ENCODE results near the gene STARD13.

The STARD13 gene

GRCh38 chr13:33323801-33324510, 38.4 kb upstream of the STARD13 start:
- H3K79me2 ChIP-seq (ENCODE audit: insufficient read depth, low read length) = no peaks in the 10 kb centered on the region
- no peaks in the 10 kb centered on the region for H3K9me3 ChIP-seq (ENCODE audit: insufficient read depth, low read length)
- H3K27me3 ChIP-seq (ENCODE audit: low read length) = no peaks in the 10 kb centered on the region
- no peaks in the 10 kb centered on the region for H3K9me2 ChIP-seq (replicated peaks; ENCODE audit: insufficient read depth, low read length)
- H3K4me2 ChIP-seq (ENCODE audit: low read depth, low read length, poor library complexity, severe bottlenecking) = no peak overlapping the region
- H3F3A ChIP-seq (ENCODE audit: insufficient read depth) = no peaks in the 10 kb centered on the region
- no peak overlapping the region for H2AFZ ChIP-seq (ENCODE audit: low read depth, low read length, severe bottlenecking)
- TF ChIP-seq EZH2phosphoT487 (conservative IDR thresholded peaks at IDR 0.05; ENCODE audit: low read length) (no peak), CTCF (IDR thresholded peaks at IDR 0.05; ENCODE audit: insufficient read depth, low read length, poor library complexity, severe bottlenecking) (no peak)
- H3K4me3 ChIP-seq (ENCODE audit: insufficient read depth, low read length, poor library complexity, severe bottlenecking) = no peak overlapping the region
- no peak overlapping the region for H3K27ac ChIP-seq (ENCODE audit: low read depth, low read length)
- no peaks in the 10 kb centered on the region for H3K36me3 ChIP-seq (ENCODE audit: low read length)
- H3K9ac ChIP-seq (ENCODE audit: low read length) = no peak overlapping the region
- H4K20me1 ChIP-seq (ENCODE audit: low read depth, low read length) = no peaks in the 10 kb centered on the region

- Histone ChIP-seq H3K27ac (ENCODE audit: low read depth, low read length) (no peak overlapping the region), H3K4me3 (ENCODE audit: insufficient read depth, low read length, poor library complexity, severe bottlenecking) (no peak overlapping the region), H2AFZ (ENCODE audit: low read depth, low read length, severe bottlenecking) (no peak overlapping the region), H3K36me3 (ENCODE audit: low read length) (no peaks in the 10 kb centered on the region), H3K4me2 (ENCODE audit: low read depth, low read length, poor library complexity, severe bottlenecking) (no peak overlapping the region), H3F3A (ENCODE audit: insufficient read depth) (no peaks in the 10 kb centered on the region), H3K9me2 (replicated peaks; ENCODE audit: insufficient read depth, low read length) (no peaks in the 10 kb centered on the region), H3K9ac (ENCODE audit: low read length) (no peak overlapping the region), H3K9me3 (ENCODE audit: insufficient read depth, low read length) (no peaks in the 10 kb centered on the region), H3K27me3 (ENCODE audit: low read length) (no peaks in the 10 kb centered on the region), H3K79me2 (ENCODE audit: insufficient read depth, low read length) (no peaks in the 10 kb centered on the region), H4K20me1 (ENCODE audit: low read depth, low read length) (no peaks in the 10 kb centered on the region)
- TF ChIP-seq CTCF (IDR thresholded peaks at IDR 0.05; ENCODE audit: insufficient read depth, low read length, poor library complexity, severe bottlenecking) (no peak), EZH2phosphoT487 (conservative IDR thresholded peaks at IDR 0.05; ENCODE audit: low read length) (no peak)
Measured at GRCh38 chr13:33322965-33323668, 37.6 kb upstream of the STARD13 start.

- no peak overlapping the region for H3K27ac ChIP-seq (ENCODE audit: low read depth, low read length)
- H3K4me2 ChIP-seq (ENCODE audit: low read depth, low read length, poor library complexity, severe bottlenecking) = no peak overlapping the region
- H3K9me3 ChIP-seq (ENCODE audit: insufficient read depth, low read length) = no peaks in the 10 kb centered on the region
- no peak overlapping the region for H3K4me3 ChIP-seq (ENCODE audit: insufficient read depth, low read length, poor library complexity, severe bottlenecking)
- TF ChIP-seq EZH2phosphoT487 (conservative IDR thresholded peaks at IDR 0.05; ENCODE audit: low read length) (no peak), CTCF (IDR thresholded peaks at IDR 0.05; ENCODE audit: insufficient read depth, low read length, poor library complexity, severe bottlenecking) (no peak)
- H3K9me2 ChIP-seq (replicated peaks; ENCODE audit: insufficient read depth, low read length) = no peaks in the 10 kb centered on the region
- H3K79me2 ChIP-seq (ENCODE audit: insufficient read depth, low read length) = no peaks in the 10 kb centered on the region
- H3K36me3 ChIP-seq (ENCODE audit: low read length) = no peaks in the 10 kb centered on the region
- H4K20me1 ChIP-seq (ENCODE audit: low read depth, low read length) = no peaks in the 10 kb centered on the region
- H2AFZ ChIP-seq (ENCODE audit: low read depth, low read length, severe bottlenecking) = no peak overlapping the region
- no peaks in the 10 kb centered on the region for H3K27me3 ChIP-seq (ENCODE audit: low read length)
- H3F3A ChIP-seq (ENCODE audit: insufficient read depth) = no peaks in the 10 kb centered on the region
- no peak overlapping the region for H3K9ac ChIP-seq (ENCODE audit: low read length)
Measured at GRCh38 chr13:33322543-33322809, 36.9 kb upstream of the STARD13 start.
